H1 (cell line): ENCODE data around the gene LHFPL6. TPM values are rescaled to one million over a fixed set of nuclear protein-coding genes. Genes with fewer than 3 reads are reported as not detected.

ENCODE experiments used
- CTCF ChIA-PET: fragments of 300-600 bp; sonication (Branson Sonifier 250); formaldehyde crosslinking; loops from one replicate; lab custom pipeline; 2021; ENCODE audit not compliant: partially characterized antibody; lab: Charles Lee
- POLR2A ChIA-PET: fragments of 300-600 bp; sonication (Branson Sonifier 250); formaldehyde crosslinking; loops from one replicate; lab custom pipeline; 2021; ENCODE audit warnings: inconsistent platforms; ENCODE audit not compliant: partially characterized antibody; lab: Charles Lee
- DNase-seq, 2 experiments: peaks; one replicate each; pipeline versions ENCODE4 v3.0.0 to v3.0.0-alpha.2; 2010 to 2022; ENCODE audit warnings: low spot score in 2 of 2, low read depth in 1 of 2, mixed read lengths in 1 of 2
- FAIRE-seq: peaks from 2 replicates; lab custom pipeline; 2011; peaks lifted over from hg19 to GRCh38; lab: Jason Lieb, UNC
- H2AFZ ChIP-seq: 2 replicates; pipeline ENCODE4 v1.8.1; 2012; ENCODE audit warnings: low read length, inconsistent platforms
- H2AK5ac ChIP-seq: 2 replicates; pipeline ENCODE4 v1.6.1; 2013; ENCODE audit warnings: low read depth, low read length
- H2BK120ac ChIP-seq: replicated peaks from 2 replicates; pipeline ENCODE3; 2013; ENCODE audit warnings: low read depth, low read length, inconsistent platforms
- H2BK12ac ChIP-seq: 2 replicates; pipeline ENCODE4 v1.6.1; 2013; ENCODE audit warnings: low read depth, low read length
- H2BK15ac ChIP-seq: 2 replicates; pipeline ENCODE4 v1.6.1; 2013; ENCODE audit warnings: low read length
- H2BK20ac ChIP-seq: 2 replicates; pipeline ENCODE4 v1.6.1; 2013; ENCODE audit warnings: low read length
- H2BK5ac ChIP-seq: 2 replicates; pipeline ENCODE4 v1.6.1; 2013; ENCODE audit warnings: low read depth, low read length
- H3K14ac ChIP-seq: 2 replicates; pipeline ENCODE4 v1.6.1; 2013; ENCODE audit warnings: inconsistent platforms; ENCODE audit not compliant: insufficient read length
- H3K18ac ChIP-seq: 2 replicates; pipeline ENCODE4 v1.6.1; 2013; ENCODE audit warnings: low read length; ENCODE audit errors: extremely low read depth
- H3K23ac ChIP-seq: 2 replicates; pipeline ENCODE4 v1.6.1; 2013; ENCODE audit warnings: inconsistent platforms; ENCODE audit not compliant: insufficient read length
- H3K23me2 ChIP-seq: 2 replicates; pipeline ENCODE4 v1.6.1; 2013; ENCODE audit warnings: low read depth, low read length
- H3K27ac ChIP-seq: 2 replicates; pipeline ENCODE4 v1.6.1; 2011; ENCODE audit warnings: low read depth, low read length, inconsistent platforms
- H3K27me3 ChIP-seq, 4 experiments: replicated peaks in 1 of 4; 1 replicate in 1 of 4; 2 replicates in 3 of 4; pipeline versions ENCODE4 v1.6.1 to v1.8.1; 2011 to 2013; ENCODE audit warnings: low read length in 3 of 4, mild to moderate bottlenecking in 3 of 4, inconsistent platforms in 2 of 4, mixed read lengths in 2 of 4, moderate library complexity in 1 of 4; ENCODE audit not compliant: control insufficient read depth in 3 of 4, insufficient read depth in 3 of 4; ENCODE audit errors: extremely low read depth in 1 of 4
- H3K36me3 ChIP-seq, 4 experiments: 2 replicates each; pipeline versions ENCODE4 v1.6.1 to v1.8.1; 2011 to 2013; ENCODE audit warnings: mild to moderate bottlenecking in 4 of 4, low read length in 3 of 4, moderate library complexity in 2 of 4, control low read depth in 1 of 4, inconsistent platforms in 1 of 4; ENCODE audit not compliant: insufficient read depth in 4 of 4, control insufficient read depth in 2 of 4
- H3K4ac ChIP-seq: replicated peaks from 2 replicates; pipeline ENCODE3; 2013; ENCODE audit warnings: low read length, low read depth, mixed read lengths, inconsistent platforms; ENCODE audit not compliant: insufficient read length
- H3K4me1 ChIP-seq, 4 experiments: replicated peaks in 1 of 4; 1 replicate in 1 of 4; 2 replicates in 3 of 4; pipeline versions ENCODE4 v1.6.1 to v1.8.1; 2011 to 2013; ENCODE audit warnings: low read length in 3 of 4, inconsistent platforms in 2 of 4, mixed read lengths in 1 of 4; ENCODE audit not compliant: insufficient read depth in 4 of 4, control insufficient read depth in 3 of 4
- H3K4me2 ChIP-seq, 2 experiments: 2 replicates each; pipeline versions ENCODE4 v1.6.1 to v1.8.1; 2011 to 2013; ENCODE audit warnings: low read depth in 2 of 2, low read length in 2 of 2, control low read depth in 1 of 2, inconsistent platforms in 1 of 2, mild to moderate bottlenecking in 1 of 2; ENCODE audit not compliant: insufficient read depth in 1 of 2
- H3K4me3 ChIP-seq, 4 experiments: fragments of 200-600, 300-600 bp in 1 of 4; sonication (generic), shearing (Covaris generic), sonication (Bioruptor Twin) in 1 of 4; 2 replicates each; pipeline versions ENCODE4 v1.5.1 to v1.8.1; 2011 to 2016; ENCODE audit warnings: low read length in 4 of 4, low read depth in 3 of 4, control low read depth in 2 of 4, inconsistent platforms in 2 of 4, mild to moderate bottlenecking in 2 of 4, mixed read lengths in 1 of 4, moderate library complexity in 1 of 4; ENCODE audit not compliant: insufficient read depth in 2 of 4; ENCODE audit errors: extremely low read depth in 1 of 4
- H3K56ac ChIP-seq: replicated peaks from 2 replicates; pipeline ENCODE3; 2013; ENCODE audit warnings: low read depth, mild to moderate bottlenecking, mixed read lengths, low read length, inconsistent platforms; ENCODE audit not compliant: insufficient read length
- H3K79me1 ChIP-seq: 2 replicates; pipeline ENCODE4 v1.6.1; 2013; ENCODE audit warnings: low read depth, low read length, control low read depth
- H3K79me2 ChIP-seq, 2 experiments: 2 replicates each; pipeline versions ENCODE4 v1.6.1 to v1.8.1; 2012 to 2013; ENCODE audit warnings: low read length in 2 of 2, mild to moderate bottlenecking in 2 of 2, inconsistent platforms in 1 of 2; ENCODE audit not compliant: insufficient read depth in 2 of 2, control insufficient read depth in 1 of 2
- H3K9ac ChIP-seq, 4 experiments: replicated peaks in 1 of 4; 1 replicate in 1 of 4; 2 replicates in 3 of 4; pipeline versions ENCODE4 v1.6.1 to v1.8.1; 2011 to 2013; ENCODE audit warnings: low read depth in 3 of 4, low read length in 3 of 4, control low read depth in 2 of 4, mild to moderate bottlenecking in 2 of 4, moderate library complexity in 2 of 4, inconsistent platforms in 1 of 4; ENCODE audit errors: extremely low read depth in 1 of 4
- H3K9me3 ChIP-seq, 2 experiments: 2 replicates each; pipeline versions ENCODE4 v1.6.1 to v1.8.1; 2012 to 2013; ENCODE audit warnings: mild to moderate bottlenecking in 2 of 2, moderate library complexity in 2 of 2, control low read depth in 1 of 2, inconsistent platforms in 1 of 2, low read depth in 1 of 2, low read length in 1 of 2, mixed read lengths in 1 of 2; ENCODE audit not compliant: insufficient read depth in 2 of 2
- H4K20me1 ChIP-seq, 2 experiments: replicated peaks in 1 of 2; 2 replicates each; pipeline versions ENCODE3 to v1.8.1; 2011 to 2013; ENCODE audit warnings: inconsistent platforms in 2 of 2, low read length in 2 of 2, mild to moderate bottlenecking in 1 of 2; ENCODE audit not compliant: insufficient read depth in 2 of 2, control insufficient read depth in 1 of 2
- H4K5ac ChIP-seq: 2 replicates; pipeline ENCODE4 v1.6.1; 2013; ENCODE audit warnings: low read length, low read depth, mixed read lengths, inconsistent platforms; ENCODE audit not compliant: insufficient read length
- H4K8ac ChIP-seq: 2 replicates; pipeline ENCODE4 v1.8.0; 2013; ENCODE audit warnings: mild to moderate bottlenecking, moderate library complexity, low read length, inconsistent platforms; ENCODE audit not compliant: insufficient read depth; ENCODE audit errors: extremely low read depth
- H4K91ac ChIP-seq: replicated peaks from 2 replicates; pipeline ENCODE3; 2013; ENCODE audit warnings: low read length, mixed read lengths, inconsistent platforms; ENCODE audit not compliant: insufficient read length
- ASH2L ChIP-seq: fragments of 200-600, 300-600 bp; sonication (generic); IDR thresholded peaks from one replicate; pipeline ENCODE4 v1.7.1; 2017; ENCODE audit warnings: low read length
- BACH1 ChIP-seq: IDR thresholded peaks from 2 replicates; pipeline ENCODE4 v1.6.1; 2012; ENCODE audit warnings: low read length, improper control_type of control experiment
- CHD1 ChIP-seq: IDR thresholded peaks from 2 replicates; pipeline ENCODE4 v1.6.1; 2012; ENCODE audit warnings: low read depth, low read length, improper control_type of control experiment
- CHD2 ChIP-seq: IDR thresholded peaks from 2 replicates; pipeline ENCODE4 v1.6.1; 2012; ENCODE audit warnings: low read length, improper control_type of control experiment
- FOSL1 ChIP-seq: IDR thresholded peaks from 2 replicates; pipeline ENCODE4 v1.6.1; 2011; ENCODE audit warnings: mild to moderate bottlenecking, low read depth, low read length, moderate library complexity; ENCODE audit not compliant: insufficient read depth
- GTF2F1 ChIP-seq: IDR thresholded peaks from 2 replicates; pipeline ENCODE4 v1.6.1; 2012; ENCODE audit warnings: low read depth, low read length, improper control_type of control experiment, borderline replicate concordance
- MAFK ChIP-seq: IDR thresholded peaks from 2 replicates; pipeline ENCODE4 v1.6.1; 2012; ENCODE audit warnings: low read depth, mild to moderate bottlenecking, improper control_type of control experiment, low read length
- SP1 ChIP-seq: IDR thresholded peaks from 2 replicates; pipeline ENCODE4 v1.6.1; 2011; ENCODE audit warnings: low read depth, low read length
- TAF7 ChIP-seq: optimal IDR thresholded peaks from 2 replicates; pipeline ENCODE3; 2011; ENCODE audit warnings: low read depth, mild to moderate bottlenecking, inconsistent platforms, low read length, moderate library complexity, borderline replicate concordance
- TBP ChIP-seq: IDR thresholded peaks from 2 replicates; pipeline ENCODE4 v1.6.1; 2011; ENCODE audit warnings: low read depth, low read length, improper control_type of control experiment
- WGBS, 2 experiments: shearing (Covaris generic) in 1 of 2; methylation state at CpG; one replicate each; pipeline versions ENCODE4 v1.1.6 to v1.1.7; 2013 to 2015; ENCODE audit warnings: low lambda C conversion rate in 2 of 2, mixed read lengths in 2 of 2, inconsistent platforms in 1 of 2, low coverage in 1 of 2, missing lambda C conversion rate in 1 of 2; ENCODE audit not compliant: insufficient replicate concordance in 2 of 2, insufficient coverage in 1 of 2, insufficient read length in 1 of 2; ENCODE audit errors: extremely low coverage in 1 of 2, missing lambda C conversion rate in 1 of 2; 5-methylcytosine and 5-hydroxymethylcytosine counted together
- polyA plus RNA-seq, 7 experiments: library from polyadenylated mRNA; depleted of rRNA in 3 of 7; stranded (reverse) in 5 of 7; unstranded in 2 of 7; fragments of >200 nt in 5 of 7; fragments of 200-250 nt in 2 of 7; gene quantifications; 1 replicate in 5 of 7; 2 replicates in 1 of 7; 4 replicates in 1 of 7; pipeline versions ENCODE4 v1.2.1 to v1.2.3, GENCODE V29; 2011 to 2013; ENCODE audit warnings: missing spikeins in 2 of 7, mixed read lengths in 2 of 7
- total RNA-seq: library from RNA; stranded (reverse); fragmentation: NEBNext Ultra II Directional; extraction: Animal tissue kit (Norgen Biotek cat#: 25700); gene quantifications from 2 replicates; pipeline ENCODE4 v1.2.1, GENCODE V29; 2021

LHFPL6 gene
- total and polyA plus RNA-seq, 2 of the 8 experiments (the other 6 are each of a cell fraction or from before 2014, with no cell fraction given): 7.6 to 17.0 TPM

DNA sequence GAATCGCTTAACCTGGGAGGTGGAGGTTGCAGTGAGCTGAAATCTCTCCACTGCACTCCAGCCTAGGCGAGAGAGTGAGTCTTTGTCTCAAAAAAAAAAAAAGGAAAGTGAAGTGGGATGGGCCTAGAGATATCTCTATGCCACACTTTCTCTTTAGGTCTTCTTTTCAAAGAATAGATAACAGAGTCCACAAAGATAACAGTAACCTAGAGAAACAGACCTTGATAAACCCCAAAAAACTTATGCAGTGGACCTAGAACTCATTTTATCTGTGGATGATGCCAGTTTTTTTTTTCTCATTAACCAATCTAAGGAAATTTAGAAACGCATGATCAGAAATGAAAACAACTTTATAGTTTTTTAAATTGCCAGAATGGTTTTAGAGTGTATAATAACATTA, 227.4 kb downstream of the LHFPL6 start:
- no peak overlapping the region for H3K18ac ChIP-seq
- TF ChIP-seq GTF2F1 (no peak), CHD2 (no peak), FOSL1 (no peak), SP1 (no peak), TBP (no peak), ASH2L (no peak), MAFK (no peak), BACH1 (no peak), CHD1 (no peak), TAF7 (no peak)
- H4K8ac ChIP-seq: no peak overlapping the region
- H4K5ac ChIP-seq: no peak overlapping the region
- no peak overlapping the region for H2BK5ac ChIP-seq
- H3K9ac ChIP-seq: no peak overlapping the region
- H3K56ac ChIP-seq: no peak overlapping the region
- peaks cover 0 to 2% of the 10 kb centered on the region in 2 experiments for H4K20me1 ChIP-seq
- POLR2A ChIA-PET: no interaction called here
- no peaks in the 10 kb centered on the region for H3K79me1 ChIP-seq
- peaks cover 0 to 10% (median 2%) of the 10 kb centered on the region in 4 experiments; a peak in 4 of 7 replicates for H3K27me3 ChIP-seq
- no peaks in the 10 kb centered on the region for H3K79me2 ChIP-seq
- no peak overlapping the region for H2AK5ac ChIP-seq
- 90% methylated on average over 3 of the region's 3 CpGs; no CpG with 5 or more reads in 1 of the 2 experiments for WGBS, 2 experiments
- no peak for DNase-seq
- no peaks in the 10 kb centered on the region for H3K23me2 ChIP-seq
- no peak overlapping the region for H2BK15ac ChIP-seq
- H3K4me2 ChIP-seq: no peak overlapping the region
- FAIRE-seq: no peak
- no peak overlapping the region for H2BK12ac ChIP-seq
- H3K14ac ChIP-seq: no peak overlapping the region
- H3K4ac ChIP-seq: no peak overlapping the region
- no peaks in the 10 kb centered on the region for H3K4me1 ChIP-seq
- H4K91ac ChIP-seq: no peak overlapping the region
- no peak overlapping the region for H3K4me3 ChIP-seq
- CTCF ChIA-PET: interaction anchor here (1.2 kb wide), 2 partner anchors 11 to 232 kb away, joined by 3 read pairs; no protein-coding TSS in a partner anchor
- H2AFZ ChIP-seq: no peak overlapping the region
- H3K36me3 ChIP-seq: no peaks in the 10 kb centered on the region
- H3K23ac ChIP-seq: no peak overlapping the region
- no peak overlapping the region for H2BK120ac ChIP-seq
- no peak overlapping the region for H3K27ac ChIP-seq
- H2BK20ac ChIP-seq: no peak overlapping the region
- H3K9me3 ChIP-seq: peaks cover 0 to 2% of the 10 kb centered on the region in 2 experiments; a peak in 1 of 4 replicates
